ENCODE measurements around the gene EN1. TPM values are rescaled to one million over a fixed set of nuclear protein-coding genes. Genes with fewer than 3 reads are reported as not detected.

The EN1 gene
- total RNA-seq, 1 experiment from 2014 or later: 1.0 TPM

GRCh38 chr2:118842661-118843482, 4.6 kb downstream of the EN1 start:
- no peak for DNase-seq (ENCODE audit: low spot score)

GRCh38 chr2:118841828-118842461, 5.5 kb downstream of the EN1 start:
- no peak for DNase-seq (ENCODE audit: low spot score)

GRCh38 chr2:118841450-118841827, 6.0 kb downstream of the EN1 start:
- DNase-seq (ENCODE audit: low spot score): no peak

- DNase-seq (ENCODE audit: low spot score): no peak
Observed at GRCh38 chr2:118838741-118839455, 8.6 kb downstream of the EN1 start.

- DNase-seq (ENCODE audit: low spot score): no peak
Observed at GRCh38 chr2:118837621-118838020, 9.8 kb downstream of the EN1 start.

GRCh38 chr2:118837067-118837466, 10.4 kb downstream of the EN1 start:
- no peak for DNase-seq (ENCODE audit: low spot score)

GRCh38 chr2:118836411-118836930, 11.0 kb downstream of the EN1 start:
- DNase-seq (ENCODE audit: low spot score): no peak

GRCh38 chr2:118835746-118836410, 11.6 kb downstream of the EN1 start:
- DNase-seq (ENCODE audit: low spot score): no peak

GRCh38 chr2:118834901-118835745, 12.3 kb downstream of the EN1 start:
- DNase-seq (ENCODE audit: low spot score): no peak

GRCh38 chr2:118834440-118834810, 13.0 kb downstream of the EN1 start:
- DNase-seq (ENCODE audit: low spot score): no peak

GRCh38 chr2:118833716-118834439, 13.6 kb downstream of the EN1 start:
- no peak for DNase-seq (ENCODE audit: low spot score)

GRCh38 chr2:118832791-118833715, 14.4 kb downstream of the EN1 start:
- DNase-seq (ENCODE audit: low spot score): no peak

GRCh38 chr2:118832071-118832790, 15.2 kb downstream of the EN1 start:
- DNase-seq (ENCODE audit: low spot score): no peak

GRCh38 chr2:118830881-118831280, 16.6 kb downstream of the EN1 start:
- no peak for DNase-seq (ENCODE audit: low spot score)

GRCh38 chr2:118830118-118830517, 17.3 kb downstream of the EN1 start:
- DNase-seq (ENCODE audit: low spot score): peak; percentile 7

- DNase-seq (ENCODE audit: low spot score): no peak
Observed at GRCh38 chr2:118826093-118826492, 21.4 kb downstream of the EN1 start.

- DNase-seq (ENCODE audit: low spot score): no peak
Observed at GRCh38 chr2:118823633-118824032, 23.8 kb downstream of the EN1 start.

- no peak for DNase-seq (ENCODE audit: low spot score)
Observed at GRCh38 chr2:118822572-118822971, 24.9 kb downstream of the EN1 start.

- DNase-seq (ENCODE audit: low spot score): no peak
Observed at GRCh38 chr2:118822015-118822414, 25.4 kb downstream of the EN1 start.

Measured in A172 (cell line).